BJ (cell line): ENCODE data around the gene KRT79. TPM values are rescaled to one million over a fixed set of nuclear protein-coding genes. Genes with fewer than 3 reads are reported as not detected.

Experiments
- CTCF ChIA-PET: fragments of 350-600 bp; formaldehyde crosslinking; extraction: SDS; loops from one replicate; lab custom pipeline; 2021; ENCODE audit warnings: antibody characterized with exemption, inconsistent platforms; lab: Yijun Ruan, JAX
- POLR2A ChIA-PET: fragments of 300-600 bp; sonication (Branson Sonifier 250); formaldehyde crosslinking; extraction: SDS; loops from one replicate; lab custom pipeline; 2021; ENCODE audit warnings: antibody characterized with exemption; lab: Charles Lee
- DNase-seq: peaks from one replicate; pipeline ENCODE4 v3.0.0-alpha.2; 2011; ENCODE audit warnings: low read depth
- H3K27me3 ChIP-seq: 2 replicates; pipeline ENCODE4 v1.6.0; 2011; ENCODE audit warnings: low read length; ENCODE audit not compliant: control insufficient read depth, insufficient read depth
- H3K36me3 ChIP-seq: 2 replicates; pipeline ENCODE4 v1.5.1; 2011; ENCODE audit warnings: low read length; ENCODE audit not compliant: control insufficient read depth, insufficient read depth
- H3K4me3 ChIP-seq: 2 replicates; pipeline ENCODE4 v1.5.1; 2011; ENCODE audit warnings: low read depth, mild to moderate bottlenecking, control low read depth, low read length
- polyA plus RNA-seq: library from polyadenylated mRNA; depleted of rRNA; stranded (reverse); fragments of >200 nt; gene quantifications from 2 replicates; pipeline ENCODE4 v1.2.3, GENCODE V29; 2011
- TF ChIP-seq, protein P1 (sequence below): IDR thresholded peaks from 2 replicates; pipeline ENCODE4 v1.5.1; 2011; ENCODE audit warnings: low read depth, mild to moderate bottlenecking, control low read depth, inconsistent platforms, low read length, moderate library complexity; ENCODE audit not compliant: insufficient read depth

The KRT79 gene
- polyA plus RNA-seq, 1 experiment: not detected

GRCh38 chr12:52817699-52818238, 16.3 kb downstream of the KRT79 start:
- CTCF ChIA-PET: no interaction called here
- Histone ChIP-seq H3K4me3 (no peak overlapping the region), H3K36me3 (no peaks in the 10 kb centered on the region), H3K27me3 (peaks cover 18% of the 10 kb centered on the region)
- DNase-seq: no peak
- TF ChIP-seq, protein P1, sequence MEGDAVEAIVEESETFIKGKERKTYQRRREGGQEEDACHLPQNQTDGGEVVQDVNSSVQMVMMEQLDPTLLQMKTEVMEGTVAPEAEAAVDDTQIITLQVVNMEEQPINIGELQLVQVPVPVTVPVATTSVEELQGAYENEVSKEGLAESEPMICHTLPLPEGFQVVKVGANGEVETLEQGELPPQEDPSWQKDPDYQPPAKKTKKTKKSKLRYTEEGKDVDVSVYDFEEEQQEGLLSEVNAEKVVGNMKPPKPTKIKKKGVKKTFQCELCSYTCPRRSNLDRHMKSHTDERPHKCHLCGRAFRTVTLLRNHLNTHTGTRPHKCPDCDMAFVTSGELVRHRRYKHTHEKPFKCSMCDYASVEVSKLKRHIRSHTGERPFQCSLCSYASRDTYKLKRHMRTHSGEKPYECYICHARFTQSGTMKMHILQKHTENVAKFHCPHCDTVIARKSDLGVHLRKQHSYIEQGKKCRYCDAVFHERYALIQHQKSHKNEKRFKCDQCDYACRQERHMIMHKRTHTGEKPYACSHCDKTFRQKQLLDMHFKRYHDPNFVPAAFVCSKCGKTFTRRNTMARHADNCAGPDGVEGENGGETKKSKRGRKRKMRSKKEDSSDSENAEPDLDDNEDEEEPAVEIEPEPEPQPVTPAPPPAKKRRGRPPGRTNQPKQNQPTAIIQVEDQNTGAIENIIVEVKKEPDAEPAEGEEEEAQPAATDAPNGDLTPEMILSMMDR: no peak
- POLR2A ChIA-PET: no interaction called here

DNA sequence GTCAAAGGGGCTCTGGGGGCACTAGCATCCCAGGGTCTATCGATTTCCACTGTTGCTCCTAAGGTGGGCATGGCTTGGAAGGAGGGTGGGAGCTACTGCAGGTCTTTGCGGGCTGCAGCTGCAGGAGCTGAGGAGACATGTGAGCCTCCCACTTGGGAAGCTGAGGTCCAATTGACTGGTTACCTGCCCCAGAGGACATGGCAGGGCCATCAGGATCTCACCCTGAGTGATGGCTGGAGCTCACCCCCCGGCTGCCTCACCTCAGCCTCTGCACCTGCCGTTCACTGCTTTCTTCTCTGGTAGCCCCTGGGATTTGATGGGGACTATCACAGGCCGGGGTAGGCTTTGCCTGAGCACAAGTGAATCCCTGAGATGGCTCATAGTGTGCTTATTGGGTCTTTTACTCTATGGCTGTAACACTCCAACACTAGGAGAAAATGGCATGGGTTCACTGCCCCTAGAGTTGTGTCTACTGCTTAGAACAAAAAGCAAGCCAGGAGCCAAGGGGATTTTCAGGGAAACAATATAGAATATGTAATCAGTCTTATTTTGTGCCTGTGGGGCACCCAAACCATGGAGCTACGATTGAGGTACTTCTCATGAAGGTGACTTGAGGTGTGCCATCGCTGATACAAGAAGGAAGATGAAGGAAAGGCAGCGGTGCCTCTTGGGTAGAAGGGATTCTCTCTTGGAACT, 17.0 kb downstream of the KRT79 start:
- TF ChIP-seq, protein P1: no peak
- peaks cover 16% of the 10 kb centered on the region for H3K27me3 ChIP-seq
- no peaks in the 10 kb centered on the region for H3K36me3 ChIP-seq
- CTCF ChIA-PET: no interaction called here
- no peak for DNase-seq
- H3K4me3 ChIP-seq: no peak overlapping the region
- POLR2A ChIA-PET: no interaction called here

GRCh38 chr12:52815676-52816588, 18.2 kb downstream of the KRT79 start:
- H3K4me3 ChIP-seq: no peak overlapping the region
- peaks cover 17% of the 10 kb centered on the region for H3K27me3 ChIP-seq
- TF ChIP-seq, protein P1: no peak
- CTCF ChIA-PET: interaction anchor here (1.3 kb wide), 1 partner anchor 50 kb away, joined by 4 read pairs; no protein-coding TSS in a partner anchor
- POLR2A ChIA-PET: no interaction called here
- no peak for DNase-seq
- H3K36me3 ChIP-seq: no peaks in the 10 kb centered on the region

GRCh38 chr12:52815161-52815560, 18.9 kb downstream of the KRT79 start:
- Histone ChIP-seq H3K27me3 (peaks cover 18% of the 10 kb centered on the region), H3K36me3 (no peaks in the 10 kb centered on the region), H3K4me3 (no peak overlapping the region)
- TF ChIP-seq, protein P1: no peak
- ChIA-PET POLR2A (no interaction called here), CTCF (interaction anchor here (1.3 kb wide), 1 partner anchor 51 kb away, joined by 4 read pairs; no protein-coding TSS in a partner anchor)
- DNase-seq: no peak
